Fibroblast of lung (primary cell): ENCODE data around the gene SP140L.

Experiments
- CTCF ChIP-seq, 2 donors: IDR thresholded peaks in 1 of 2; conservative IDR thresholded peaks in 1 of 2; 1 replicate in 1 of 2; 2 replicates in 1 of 2; pipeline ENCODE4 v1.5.1; 2011 to 2012; ENCODE audit warnings: low read length in 2 of 2, control low read depth in 1 of 2, inconsistent platforms in 1 of 2, low read depth in 1 of 2, mild to moderate bottlenecking in 1 of 2
- EZH2 ChIP-seq: IDR thresholded peaks from 2 replicates; pipeline ENCODE4 v1.5.1; 2012; ENCODE audit warnings: low read length, control low read depth, mild to moderate bottlenecking; ENCODE audit errors: missing control alignments

- TF ChIP-seq CTCF (conservative IDR thresholded peaks at IDR 0.05 in 1 of 2, IDR thresholded peaks at IDR 0.05 in 1 of 2; ENCODE audit: low read depth in 1 of 2, low read length in 2 of 2), result no peak
- TF ChIP-seq EZH2, result no peak
Measured at GRCh38 chr2:230441227-230441897, 114.4 kb downstream of the SP140L start.
